ENCODE measurements around the gene RNU6-1. TPM values are rescaled to one million over a fixed set of nuclear protein-coding genes. Genes with fewer than 3 reads are reported as not detected.
A peak's percentile ranks its signal among the peaks of the same experiment; 100 is the strongest.

RNU6-1 gene
- total and polyA plus RNA-seq, 4 donors: not detected

DNA sequence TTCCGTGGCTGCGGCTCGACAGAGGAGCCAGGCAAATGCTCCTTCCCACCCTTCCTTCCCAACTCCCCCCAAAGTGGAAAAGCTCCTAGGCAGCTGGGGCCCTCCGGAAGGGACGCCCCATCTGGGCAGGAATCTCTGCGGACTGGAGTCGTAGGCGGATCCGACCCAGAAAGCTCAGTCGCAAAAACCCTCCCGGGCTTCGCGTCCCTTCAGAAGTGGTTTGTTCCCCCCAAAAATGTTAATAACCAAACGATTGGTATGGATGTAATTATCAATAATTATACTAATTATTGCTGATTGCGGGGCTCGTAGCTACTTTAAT, 3.8 kb downstream of the RNU6-1 start:
- no peaks in the 10 kb centered on the region for H3K9me3 ChIP-seq (ENCODE audit: control insufficient read depth, insufficient read depth, low read length)
- DNase-seq (ENCODE audit: low read depth in 4 of 6, low spot score in 6 of 6): no peak
- peak overlapping the region; percentile 41 for H3K4me3 ChIP-seq (ENCODE audit: low read depth, low read length)
- peaks cover 56% of the 10 kb centered on the region for H3K27me3 ChIP-seq (ENCODE audit: control insufficient read depth, insufficient read depth, low read length)
- no peak overlapping the region for H3K27ac ChIP-seq (ENCODE audit: low read depth, low read length)
- H3K4me1 ChIP-seq (ENCODE audit: control insufficient read depth, insufficient read depth, low read length): peaks cover 63% of the 10 kb centered on the region
- WGBS (ENCODE audit: insufficient coverage): 6% methylated on average over 8 of the region's 16 CpGs
- peaks cover 11% of the 10 kb centered on the region for H3K36me3 ChIP-seq (ENCODE audit: control insufficient read depth, insufficient read depth, low read length)

- peak in 2 of 6 donors; percentile 19 to 43 for DNase-seq (ENCODE audit: low read depth in 4 of 6, low spot score in 6 of 6)
- WGBS (ENCODE audit: insufficient coverage): 10% methylated on average over 59 of the region's 59 CpGs
- Histone ChIP-seq H3K4me1 (ENCODE audit: control insufficient read depth, insufficient read depth, low read length) (peaks cover 60% of the 10 kb centered on the region), H3K4me3 (ENCODE audit: low read depth, low read length) (peak overlapping the region; percentile 41), H3K27me3 (ENCODE audit: control insufficient read depth, insufficient read depth, low read length) (peaks cover 62% of the 10 kb centered on the region), H3K36me3 (ENCODE audit: control insufficient read depth, insufficient read depth, low read length) (peaks cover 11% of the 10 kb centered on the region), H3K27ac (ENCODE audit: low read depth, low read length) (no peak overlapping the region), H3K9me3 (ENCODE audit: control insufficient read depth, insufficient read depth, low read length) (no peaks in the 10 kb centered on the region)
Measured at GRCh38 chr15:67835297-67836133, 4.3 kb downstream of the RNU6-1 start.

DNA sequence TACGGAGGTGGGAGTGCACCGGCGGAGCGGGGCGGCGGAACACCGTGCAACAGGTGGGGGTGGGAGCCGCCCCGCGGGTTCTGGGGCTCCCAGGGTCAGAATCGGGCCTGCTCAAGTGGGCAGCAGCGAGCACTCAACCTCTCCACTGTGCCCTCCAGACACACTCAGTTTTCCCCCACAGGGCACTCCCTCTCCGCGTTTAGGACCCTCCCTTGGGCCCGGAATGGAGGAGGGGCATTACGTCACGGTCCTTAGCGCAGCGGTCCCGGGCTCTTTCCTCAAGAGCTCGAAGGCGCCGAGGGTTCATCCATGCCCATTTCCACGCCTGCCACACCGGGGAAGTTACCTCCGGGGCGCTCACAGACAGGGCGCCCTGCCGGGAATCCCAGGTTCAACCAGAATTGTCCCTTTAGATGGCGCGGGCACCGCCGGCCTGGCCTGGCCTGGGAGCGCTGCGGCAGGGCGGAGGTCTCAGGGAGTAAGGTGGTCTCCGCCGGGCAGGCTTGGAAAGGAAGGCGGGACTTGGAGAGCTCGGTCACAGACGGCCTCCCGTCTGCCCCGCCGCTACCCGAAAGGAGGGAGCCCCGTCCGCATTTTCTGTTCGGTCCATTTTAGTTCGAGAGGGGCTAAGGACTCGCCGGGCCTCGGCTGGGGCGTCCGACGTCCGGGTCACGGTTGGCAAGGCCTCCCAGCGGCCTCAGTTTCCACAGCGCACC, 5.1 kb downstream of the RNU6-1 start:
- WGBS (ENCODE audit: insufficient coverage): 5% methylated on average over 58 of the region's 59 CpGs
- H3K4me1 ChIP-seq (ENCODE audit: control insufficient read depth, insufficient read depth, low read length): peaks cover 62% of the 10 kb centered on the region

DNA sequence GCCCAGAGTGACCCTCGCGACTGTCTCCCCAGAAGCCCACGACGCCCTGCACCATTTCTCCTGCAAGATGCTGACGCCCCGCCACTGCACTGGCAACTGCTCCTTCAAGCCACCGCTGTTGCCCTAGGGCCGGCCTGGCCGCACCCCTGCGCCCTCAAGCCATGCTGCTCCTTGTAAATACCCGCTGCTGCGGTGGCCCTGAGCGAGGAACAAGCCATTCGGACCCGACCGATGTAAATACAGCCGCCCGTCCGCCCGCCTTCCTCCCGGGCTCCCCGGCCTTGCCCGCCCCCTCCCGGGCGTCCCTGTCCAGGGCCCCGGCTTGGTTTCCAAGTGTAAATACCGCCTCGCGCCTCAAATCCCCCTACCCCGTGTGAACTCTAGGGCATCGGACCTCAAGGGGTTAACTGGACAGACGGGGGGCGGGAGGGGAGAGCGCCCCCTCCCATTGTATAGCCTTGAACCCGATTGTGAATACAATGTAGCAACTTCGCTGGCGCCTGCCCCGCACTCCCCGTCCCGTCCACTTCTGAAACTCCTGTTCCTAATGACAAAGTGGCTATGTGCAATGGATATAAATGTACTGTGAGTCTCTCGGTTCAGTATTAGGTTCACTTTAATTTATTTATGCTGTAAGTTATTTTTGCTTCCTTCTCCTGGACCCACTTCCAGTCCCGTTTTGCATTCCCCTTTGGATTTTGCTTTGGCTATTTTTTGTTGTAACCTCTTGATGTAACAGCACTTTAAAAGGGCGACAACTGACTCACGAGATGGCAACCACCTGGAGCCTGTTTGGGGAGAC, 5.9 kb downstream of the RNU6-1 start:
- no peak overlapping the region for H3K27ac ChIP-seq (ENCODE audit: low read depth, low read length)
- 5% methylated on average over 26 of the region's 44 CpGs for WGBS (ENCODE audit: insufficient coverage)
- peak overlapping the region; percentile 29 for H3K4me3 ChIP-seq (ENCODE audit: low read depth, low read length)
- H3K27me3 ChIP-seq (ENCODE audit: control insufficient read depth, insufficient read depth, low read length): peaks cover 78% of the 10 kb centered on the region
- peaks cover 13% of the 10 kb centered on the region for H3K36me3 ChIP-seq (ENCODE audit: control insufficient read depth, insufficient read depth, low read length)
- no peaks in the 10 kb centered on the region for H3K9me3 ChIP-seq (ENCODE audit: control insufficient read depth, insufficient read depth, low read length)
- DNase-seq (ENCODE audit: low read depth in 4 of 6, low spot score in 6 of 6): peak in 2 of 6 donors; percentile 56
- H3K4me1 ChIP-seq (ENCODE audit: control insufficient read depth, insufficient read depth, low read length): peaks cover 66% of the 10 kb centered on the region

More for the DNA sequence above, 5.1 kb downstream of the RNU6-1 start:
- peak overlapping the region; percentile 41 for H3K4me3 ChIP-seq (ENCODE audit: low read depth, low read length)
- peaks cover 69% of the 10 kb centered on the region for H3K27me3 ChIP-seq (ENCODE audit: control insufficient read depth, insufficient read depth, low read length)
- DNase-seq (ENCODE audit: low read depth in 4 of 6, low spot score in 6 of 6): peak in 2 of 6 donors; percentile 36 to 47
- no peak overlapping the region for H3K27ac ChIP-seq (ENCODE audit: low read depth, low read length)
- peaks cover 11% of the 10 kb centered on the region for H3K36me3 ChIP-seq (ENCODE audit: control insufficient read depth, insufficient read depth, low read length)
- no peaks in the 10 kb centered on the region for H3K9me3 ChIP-seq (ENCODE audit: control insufficient read depth, insufficient read depth, low read length)

DNA sequence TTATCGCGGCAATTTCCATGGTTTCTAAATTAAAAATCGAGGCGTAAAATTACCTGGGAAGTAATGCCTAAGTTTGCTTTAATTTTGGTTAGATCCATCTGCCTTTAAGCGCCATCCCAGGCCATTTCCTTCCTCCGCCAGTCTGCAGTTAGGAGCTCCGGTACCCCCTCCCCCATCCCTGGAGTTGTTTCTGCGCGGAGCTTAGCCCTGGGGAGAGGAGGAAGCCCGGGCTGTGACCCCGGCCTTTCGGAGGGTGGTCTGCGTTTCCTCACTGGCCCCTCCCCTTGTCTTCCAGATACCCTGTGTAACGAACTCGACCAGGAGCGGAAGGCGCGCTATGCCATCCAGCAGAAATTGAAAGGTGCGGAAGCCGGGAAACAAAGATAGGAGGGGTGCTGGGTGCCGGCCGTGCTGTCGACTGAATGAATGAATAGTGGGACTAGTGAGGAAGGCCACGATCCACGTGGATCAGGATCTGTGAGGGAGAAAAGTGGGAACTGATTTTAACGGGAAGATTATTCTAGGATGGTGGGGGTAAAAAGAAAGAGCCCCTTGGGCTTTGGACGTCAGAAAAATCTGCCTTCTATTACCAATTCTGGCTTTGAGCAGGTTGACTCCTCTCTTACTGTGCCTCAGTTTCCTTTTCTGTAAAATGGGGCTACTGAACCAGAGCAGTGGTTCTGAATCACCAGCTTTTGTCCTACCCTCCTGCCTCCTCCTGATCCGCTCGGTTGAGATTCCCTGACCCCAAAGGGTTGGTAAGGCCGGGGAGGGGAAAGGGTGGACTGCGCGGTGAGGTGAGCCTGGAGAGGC, 6.7 kb downstream of the RNU6-1 start:
- H3K27ac ChIP-seq (ENCODE audit: low read depth, low read length): no peak overlapping the region
- WGBS (ENCODE audit: insufficient coverage): 8% methylated on average over 24 of the region's 32 CpGs
- peaks cover 19% of the 10 kb centered on the region for H3K36me3 ChIP-seq (ENCODE audit: control insufficient read depth, insufficient read depth, low read length)
- peak in 1 of 6 donors; percentile 51 for DNase-seq (ENCODE audit: low read depth in 4 of 6, low spot score in 6 of 6)
- H3K9me3 ChIP-seq (ENCODE audit: control insufficient read depth, insufficient read depth, low read length): no peaks in the 10 kb centered on the region
- H3K4me1 ChIP-seq (ENCODE audit: control insufficient read depth, insufficient read depth, low read length): peaks cover 67% of the 10 kb centered on the region
- peak overlapping the region; percentile 16 for H3K4me3 ChIP-seq (ENCODE audit: low read depth, low read length)
- H3K27me3 ChIP-seq (ENCODE audit: control insufficient read depth, insufficient read depth, low read length): peaks cover 86% of the 10 kb centered on the region

GRCh38 chr15:67832031-67832551, 7.8 kb downstream of the RNU6-1 start:
- Histone ChIP-seq H3K4me1 (ENCODE audit: control insufficient read depth, insufficient read depth, low read length) (peaks cover 68% of the 10 kb centered on the region), H3K9me3 (ENCODE audit: control insufficient read depth, insufficient read depth, low read length) (no peaks in the 10 kb centered on the region), H3K36me3 (ENCODE audit: control insufficient read depth, insufficient read depth, low read length) (peaks cover 19% of the 10 kb centered on the region), H3K27ac (ENCODE audit: low read depth, low read length) (no peak overlapping the region), H3K27me3 (ENCODE audit: control insufficient read depth, insufficient read depth, low read length) (peaks cover 93% of the 10 kb centered on the region), H3K4me3 (ENCODE audit: low read depth, low read length) (no peak overlapping the region)
- WGBS (ENCODE audit: insufficient coverage): 19% methylated on average over 5 of the region's 9 CpGs
- peak in 2 of 6 donors; percentile 49 to 75 for DNase-seq (ENCODE audit: low read depth in 4 of 6, low spot score in 6 of 6)

DNA sequence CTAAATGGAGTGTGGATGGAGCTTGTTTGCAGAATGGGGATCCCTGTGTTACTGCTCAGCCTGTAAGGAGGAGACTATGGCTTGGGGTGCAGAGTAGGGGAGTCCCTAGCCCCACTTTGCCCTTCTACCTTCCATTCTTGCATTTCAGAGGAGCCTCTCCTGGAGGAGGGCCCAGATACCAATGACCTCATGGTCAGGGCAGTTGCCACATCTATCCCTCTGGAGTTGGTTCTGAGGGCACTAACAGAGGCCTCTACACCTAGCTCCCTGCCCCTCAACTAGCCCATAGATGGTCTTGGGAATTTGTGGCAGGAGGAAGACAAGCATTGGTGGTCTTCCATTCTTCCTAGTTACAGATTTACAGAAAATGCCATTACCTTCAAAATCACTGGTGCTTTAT, 8.5 kb downstream of the RNU6-1 start:
- peaks cover 94% of the 10 kb centered on the region for H3K27me3 ChIP-seq (ENCODE audit: control insufficient read depth, insufficient read depth, low read length)
- peaks cover 64% of the 10 kb centered on the region for H3K4me1 ChIP-seq (ENCODE audit: control insufficient read depth, insufficient read depth, low read length)

GRCh38 chr15:67829647-67830504, 10.0 kb downstream of the RNU6-1 start:
- Histone ChIP-seq H3K27ac (ENCODE audit: low read depth, low read length) (no peak overlapping the region), H3K36me3 (ENCODE audit: control insufficient read depth, insufficient read depth, low read length) (peaks cover 20% of the 10 kb centered on the region), H3K27me3 (ENCODE audit: control insufficient read depth, insufficient read depth, low read length) (peaks cover 95% of the 10 kb centered on the region), H3K4me3 (ENCODE audit: low read depth, low read length) (no peak overlapping the region), H3K4me1 (ENCODE audit: control insufficient read depth, insufficient read depth, low read length) (peaks cover 63% of the 10 kb centered on the region), H3K9me3 (ENCODE audit: control insufficient read depth, insufficient read depth, low read length) (no peaks in the 10 kb centered on the region)
- WGBS (ENCODE audit: insufficient coverage): 11% methylated on average over 63 of the region's 68 CpGs
- DNase-seq (ENCODE audit: low read depth in 4 of 6, low spot score in 6 of 6): peak in 1 of 6 donors; percentile 40

More for the DNA sequence above, 8.5 kb downstream of the RNU6-1 start:
- Histone ChIP-seq H3K9me3 (ENCODE audit: control insufficient read depth, insufficient read depth, low read length) (no peaks in the 10 kb centered on the region), H3K27ac (ENCODE audit: low read depth, low read length) (no peak overlapping the region), H3K4me3 (ENCODE audit: low read depth, low read length) (no peak overlapping the region), H3K36me3 (ENCODE audit: control insufficient read depth, insufficient read depth, low read length) (peaks cover 19% of the 10 kb centered on the region)
- DNase-seq (ENCODE audit: low read depth in 4 of 6, low spot score in 6 of 6): peak in 1 of 6 donors; percentile 7

Data from spinal cord (tissue), 10 donors.